Right forelimb (tissue), 1 donor: ENCODE data around the gene LGALS3.
"Not testable (repeated sequence)": the region's sequence is repeated elsewhere in the genome, so short reads cannot be mapped to it uniquely, and the experiment has no call there.

ENCODE experiments used
- DNase-seq: peaks from one replicate; pipeline ENCODE4 v3.0.0-alpha.2; 2018

LGALS3 gene

DNA sequence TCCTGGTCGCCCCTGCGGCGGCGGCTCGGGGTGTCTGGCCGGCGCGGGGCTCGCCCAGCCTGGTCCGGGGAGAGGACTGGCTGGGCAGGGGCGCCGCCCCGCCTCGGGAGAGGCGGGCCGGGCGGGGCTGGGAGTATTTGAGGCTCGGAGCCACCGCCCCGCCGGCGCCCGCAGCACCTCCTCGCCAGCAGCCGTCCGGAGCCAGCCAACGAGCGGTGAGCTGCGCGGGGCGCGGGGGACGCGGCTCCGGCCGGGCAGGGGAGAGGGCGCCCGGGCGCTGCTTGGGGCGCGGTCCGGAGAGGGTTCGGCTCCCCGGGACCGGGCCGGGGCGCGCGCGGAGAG lies at the start of gene LGALS3:
TSS of gene LGALS3 (plus strand) at position 167 of the 342 bp plus-strand sequence. CDS start 8,122 bp downstream, outside the sequence.
- peak; percentile 74 for DNase-seq

DNA sequence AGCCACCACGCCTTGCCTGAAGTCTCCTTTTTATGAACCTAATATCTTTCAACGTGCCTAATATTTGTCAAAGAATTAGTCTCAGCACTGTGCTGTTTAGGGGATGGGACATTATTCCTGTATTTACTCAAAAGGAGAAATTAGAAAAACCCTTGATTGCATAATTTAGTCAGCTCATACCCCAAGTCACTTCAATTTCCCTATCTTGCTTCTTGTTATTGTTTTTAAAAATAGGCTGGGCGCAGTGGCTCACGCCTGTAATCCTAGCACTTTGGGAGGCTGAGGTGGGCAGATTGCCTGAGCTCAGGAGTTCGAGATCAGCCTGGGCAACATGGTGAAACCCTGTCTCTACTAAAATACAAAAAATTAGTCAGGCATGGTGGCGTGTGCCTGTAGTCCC lies 49.1 kb upstream of the LGALS3 start:
- not testable (repeated sequence) for DNase-seq

DNA sequence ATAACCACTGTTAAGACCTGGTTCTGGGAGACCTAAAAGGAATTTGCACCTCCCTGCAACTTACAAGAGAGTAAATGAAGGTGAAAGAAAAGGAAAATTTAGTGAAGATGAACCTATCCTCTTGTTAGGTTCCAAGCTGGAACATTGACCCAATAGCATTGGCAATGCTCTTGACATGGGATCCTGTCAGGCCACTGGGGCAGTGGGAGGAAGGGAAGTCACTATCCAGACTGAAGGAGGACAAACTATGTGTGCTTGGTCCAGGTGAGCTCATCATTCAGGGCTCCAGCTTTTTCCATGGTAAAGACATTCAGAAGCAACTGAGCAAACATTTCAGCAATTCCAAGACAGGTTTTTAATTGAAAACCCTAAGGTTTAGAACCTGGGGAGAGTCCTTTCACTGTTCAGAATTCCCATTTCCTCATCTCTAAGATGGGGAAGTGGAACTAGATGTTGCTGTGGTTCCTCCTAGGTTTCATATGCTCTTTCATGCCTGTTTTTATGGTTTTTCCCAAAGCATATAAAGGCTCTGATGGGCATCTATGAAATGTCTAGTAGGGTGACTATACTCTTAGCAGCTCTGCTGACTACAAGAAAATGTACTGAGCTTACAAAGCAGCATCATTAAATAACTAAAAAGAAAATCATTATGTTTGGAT lies 44.5 kb upstream of the LGALS3 start:
- DNase-seq = no peak

DNA sequence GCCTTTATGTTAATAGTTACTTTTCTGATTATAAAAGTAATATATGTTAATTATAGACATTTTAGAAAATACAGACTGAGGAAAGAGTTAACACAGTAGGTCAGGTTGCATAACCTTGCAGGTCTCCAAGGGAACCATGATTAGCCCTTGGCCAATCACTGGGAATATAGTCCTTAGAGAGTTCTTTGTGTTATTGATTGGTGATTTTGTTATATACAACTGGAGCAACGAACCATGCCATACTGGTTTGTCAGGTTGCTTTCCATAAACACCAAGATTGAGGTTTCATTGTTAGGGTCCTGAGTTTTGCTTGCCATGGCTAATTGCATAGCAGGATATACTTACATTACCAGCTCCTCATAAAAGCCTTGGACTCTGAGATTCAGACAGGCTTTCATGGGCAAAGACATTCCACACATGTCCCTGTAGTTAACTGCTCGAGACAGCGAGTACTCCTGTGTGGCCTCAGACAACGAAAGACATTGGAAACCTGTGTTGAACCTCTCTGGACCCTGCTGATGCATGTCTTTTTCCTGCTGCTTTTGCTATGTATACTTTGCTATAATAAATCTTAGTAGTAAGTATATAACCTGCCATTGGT lies 43.9 kb upstream of the LGALS3 start:
- DNase-seq = no peak

DNA sequence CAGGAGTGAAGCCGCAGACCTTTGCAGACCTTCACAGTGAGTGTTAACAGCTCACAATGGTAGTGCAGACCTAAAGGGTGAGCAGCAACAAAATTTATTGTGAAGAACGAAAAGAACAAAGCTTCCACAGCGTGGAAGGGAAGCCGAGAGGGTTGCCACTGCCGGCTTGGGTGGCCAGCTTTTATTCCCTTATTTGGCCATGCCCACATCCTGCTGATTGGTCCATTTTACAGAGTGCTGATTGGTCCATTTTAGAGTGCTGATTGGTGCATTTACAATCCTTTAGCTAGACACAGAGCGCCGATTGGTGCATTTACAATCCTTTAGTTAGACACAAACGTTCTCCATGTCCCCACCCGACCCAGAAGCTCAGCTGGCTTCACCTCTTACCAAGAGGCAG lies 42.1 kb upstream of the LGALS3 start:
- no peak for DNase-seq

DNA sequence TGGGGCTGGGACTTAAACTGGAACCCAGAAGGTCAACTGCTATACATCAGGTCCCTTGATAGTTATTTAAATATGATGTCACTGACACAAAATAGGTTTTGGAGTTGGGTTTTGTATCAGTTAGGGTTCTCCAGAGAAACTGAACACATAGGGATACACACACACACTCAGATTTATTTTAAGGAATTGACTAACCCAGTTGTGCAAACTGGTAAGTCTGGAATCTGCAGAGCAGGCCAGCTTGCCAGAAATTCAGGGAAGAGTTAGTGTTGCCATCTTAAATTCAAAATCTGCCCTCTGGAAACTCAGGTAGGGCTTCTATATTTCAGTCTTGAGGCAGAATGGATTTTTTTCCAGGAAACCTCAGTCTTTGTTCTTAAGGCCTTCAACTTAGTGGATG lies 40.7 kb upstream of the LGALS3 start:
- DNase-seq = no peak

DNA sequence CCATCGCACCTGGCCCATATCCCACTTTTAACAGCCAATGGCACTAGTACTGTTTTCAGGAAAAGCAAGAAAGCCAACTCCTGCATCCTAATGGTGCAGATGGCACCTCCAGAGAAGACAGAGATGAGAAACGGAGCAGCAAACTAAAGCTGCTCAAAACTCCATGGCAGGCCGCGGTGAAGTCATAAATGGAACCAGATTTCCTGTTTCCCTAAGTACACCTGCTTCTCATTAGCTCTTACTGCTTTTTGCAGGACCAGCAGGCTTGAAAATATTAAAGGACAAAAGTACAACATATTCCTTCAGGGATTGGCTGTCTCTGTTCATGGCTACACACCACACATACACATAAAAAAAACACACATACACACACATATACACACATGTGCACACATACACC lies 36.7 kb upstream of the LGALS3 start:
- no peak for DNase-seq

DNA sequence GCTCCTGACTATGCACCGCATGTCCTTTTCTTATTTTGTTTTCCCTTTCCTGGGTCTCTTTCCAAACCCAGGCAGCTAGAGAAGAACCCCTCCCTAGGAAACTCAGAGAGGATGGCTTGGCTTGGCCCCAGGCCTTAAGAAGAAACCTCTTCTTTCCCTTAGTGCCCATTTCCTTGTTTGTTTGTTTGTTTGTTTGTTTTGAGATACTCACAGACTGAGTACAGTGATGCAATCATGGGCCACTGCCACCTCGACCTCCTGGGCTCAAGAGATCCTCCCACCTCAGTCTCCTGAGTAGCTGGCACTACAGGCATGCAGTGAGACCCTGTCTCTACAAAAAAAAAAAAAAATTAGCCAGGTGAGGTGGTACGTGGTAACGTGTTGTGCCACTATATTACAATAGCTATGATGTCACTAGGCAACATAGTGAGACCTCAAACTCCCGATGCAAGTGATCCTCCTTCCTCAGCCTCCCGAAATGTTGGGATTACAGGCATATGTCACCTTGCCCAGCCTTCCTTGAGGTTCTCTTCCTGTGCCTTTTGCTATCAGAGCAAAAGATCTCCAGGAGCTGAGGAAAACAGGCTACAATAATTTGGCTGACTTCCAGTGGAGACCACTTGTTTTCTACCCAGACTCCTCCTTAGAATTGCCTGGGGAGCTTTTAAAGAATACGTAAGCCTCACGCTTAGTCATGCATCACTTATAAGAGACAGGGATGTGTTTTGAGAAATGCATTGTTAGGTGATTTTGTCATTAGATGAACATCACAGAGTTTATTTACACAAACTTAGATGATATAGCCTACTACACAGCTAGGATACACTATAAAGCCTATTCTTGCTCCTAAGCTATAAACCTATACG lies 34.5 kb upstream of the LGALS3 start:
- DNase-seq = no peak

DNA sequence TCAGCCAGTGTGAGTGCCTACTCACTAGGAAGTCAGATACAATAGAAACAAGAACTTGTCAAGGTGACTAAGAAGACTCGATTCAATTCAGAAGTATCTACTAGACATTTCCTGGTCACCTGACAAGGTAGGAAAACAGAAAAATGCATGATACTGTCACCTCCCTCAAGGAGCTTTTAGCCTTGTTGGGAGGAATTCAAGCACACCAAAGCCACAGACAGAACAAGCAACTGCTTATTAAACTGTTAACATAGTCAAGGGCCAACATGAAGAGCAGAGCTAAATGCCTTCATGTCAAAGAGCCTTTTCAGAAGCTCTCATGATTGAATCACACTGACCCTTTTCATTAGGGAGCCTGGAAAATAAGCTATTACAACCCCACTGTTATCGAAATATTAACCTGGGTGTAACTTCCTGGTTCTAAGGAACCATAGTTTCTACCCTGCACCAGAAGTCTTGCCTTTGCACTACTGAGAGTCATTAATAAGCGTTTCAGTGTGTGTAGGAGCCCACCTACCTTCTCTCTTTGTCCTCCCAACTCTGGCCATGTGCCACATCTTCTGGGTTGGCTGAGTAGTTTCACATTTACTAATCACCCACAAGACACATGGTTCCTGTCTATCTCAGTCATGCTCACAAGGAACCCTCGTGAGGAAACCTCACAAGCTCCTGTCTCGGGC lies 31.0 kb upstream of the LGALS3 start:
- no peak for DNase-seq

DNA sequence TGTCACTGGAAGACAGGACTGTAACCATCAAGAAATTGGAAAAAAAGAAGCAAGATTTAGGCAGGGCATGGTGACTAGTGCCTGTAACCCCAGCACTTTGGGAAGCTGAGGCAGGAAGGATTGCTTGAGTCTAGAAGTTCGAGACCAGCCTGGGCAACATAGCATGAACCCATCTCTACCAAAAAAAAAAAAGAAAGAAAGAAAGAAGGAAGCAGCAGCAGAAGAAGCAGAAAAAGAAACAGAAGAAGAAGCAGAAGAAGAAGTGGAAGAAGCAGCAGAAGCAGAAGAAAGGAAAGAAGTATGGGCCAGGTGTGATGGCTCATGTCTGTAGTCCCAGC lies 30.5 kb upstream of the LGALS3 start:
- DNase-seq = no peak

DNA sequence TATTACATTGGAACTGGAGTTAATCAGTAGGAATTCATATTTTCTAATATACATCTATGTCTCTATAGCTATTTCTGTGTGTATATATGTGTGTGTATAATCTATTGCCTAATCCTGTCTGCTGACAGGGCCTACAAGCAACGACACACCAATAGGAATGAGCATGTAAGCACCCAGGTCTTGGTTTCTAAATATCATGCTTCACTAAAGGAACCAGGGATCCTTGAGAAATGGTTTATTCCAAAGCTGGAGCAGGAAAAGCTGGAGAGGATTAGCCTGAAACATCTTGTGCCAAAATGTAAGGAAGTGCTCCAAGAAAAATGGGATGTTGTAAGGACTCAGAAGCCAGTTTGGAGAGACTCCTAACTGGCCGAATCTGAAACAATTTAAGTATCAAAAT lies 29.3 kb upstream of the LGALS3 start:
- DNase-seq = no peak

DNA sequence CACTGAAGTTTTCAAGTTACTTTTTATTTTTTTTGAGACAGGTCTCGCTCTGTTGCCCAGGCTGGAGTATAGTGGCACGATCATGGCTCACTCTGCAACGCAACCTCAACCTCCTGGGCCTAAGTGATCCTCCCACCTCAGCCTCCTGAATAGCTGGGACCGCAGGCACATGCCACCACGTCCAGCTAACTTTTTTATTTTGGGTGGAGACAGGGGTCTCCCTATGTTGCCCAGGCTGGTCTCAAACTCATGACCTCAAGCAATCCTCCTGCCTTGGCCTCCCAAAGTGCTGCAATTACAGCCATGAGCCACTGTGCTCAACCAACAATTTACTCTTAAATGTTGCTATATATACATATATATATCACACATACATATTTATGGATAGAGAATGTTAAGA lies 27.4 kb upstream of the LGALS3 start:
- no peak for DNase-seq

DNA sequence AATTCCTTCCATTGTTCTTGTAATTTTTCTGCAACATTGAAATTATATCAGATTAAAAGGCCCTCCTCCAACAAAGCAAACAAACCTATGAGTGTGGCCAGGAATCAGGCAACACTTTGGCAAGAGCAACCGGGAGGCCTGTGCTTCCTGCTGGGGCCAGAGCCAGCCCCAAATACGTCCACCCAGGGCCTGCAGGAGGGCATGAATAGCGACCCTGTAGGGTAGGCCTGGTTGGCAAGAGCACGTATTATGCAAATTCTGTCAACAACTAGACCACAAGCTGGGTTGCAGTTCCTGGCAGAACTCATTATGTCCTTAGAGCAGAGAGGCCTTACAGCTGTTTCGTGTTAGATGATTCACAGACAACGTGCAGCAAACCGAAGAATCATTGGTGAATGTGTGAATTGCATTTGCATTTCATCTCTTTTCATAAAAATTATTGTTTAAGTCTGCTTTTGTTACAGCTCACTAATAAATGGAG lies 26.9 kb upstream of the LGALS3 start:
- peak; percentile 76 for DNase-seq

DNA sequence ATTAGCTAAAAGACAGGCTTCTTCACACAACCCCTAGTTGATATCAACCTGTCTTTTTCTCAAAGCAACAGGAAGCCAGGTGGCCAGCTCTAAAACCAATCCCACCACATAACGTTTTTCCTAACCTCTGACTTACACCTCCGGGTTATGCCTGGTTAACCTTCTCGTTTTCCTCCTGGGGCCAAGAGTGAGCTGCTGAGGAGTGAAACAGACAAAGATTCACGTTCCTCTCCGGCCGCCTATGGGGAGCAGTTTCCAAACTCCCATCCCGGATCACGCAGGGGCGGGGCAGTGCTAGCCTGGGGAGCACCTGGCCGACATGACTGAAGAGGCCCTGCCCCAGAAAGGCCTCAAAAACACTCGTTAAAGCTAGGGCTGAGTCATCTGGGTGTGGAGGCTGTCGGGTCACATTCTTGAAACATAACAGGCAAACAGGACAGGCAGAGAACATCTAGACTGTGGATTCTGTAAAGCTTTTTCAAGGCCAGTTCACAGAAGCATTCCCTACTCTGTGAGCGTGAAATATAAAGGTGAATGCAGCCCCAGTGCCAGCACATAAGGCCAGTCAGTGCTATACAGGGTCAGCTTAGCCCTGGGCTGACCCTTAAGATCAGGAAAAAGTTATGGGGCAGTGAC lies 25.9 kb upstream of the LGALS3 start:
- DNase-seq = peak; percentile 72

DNA sequence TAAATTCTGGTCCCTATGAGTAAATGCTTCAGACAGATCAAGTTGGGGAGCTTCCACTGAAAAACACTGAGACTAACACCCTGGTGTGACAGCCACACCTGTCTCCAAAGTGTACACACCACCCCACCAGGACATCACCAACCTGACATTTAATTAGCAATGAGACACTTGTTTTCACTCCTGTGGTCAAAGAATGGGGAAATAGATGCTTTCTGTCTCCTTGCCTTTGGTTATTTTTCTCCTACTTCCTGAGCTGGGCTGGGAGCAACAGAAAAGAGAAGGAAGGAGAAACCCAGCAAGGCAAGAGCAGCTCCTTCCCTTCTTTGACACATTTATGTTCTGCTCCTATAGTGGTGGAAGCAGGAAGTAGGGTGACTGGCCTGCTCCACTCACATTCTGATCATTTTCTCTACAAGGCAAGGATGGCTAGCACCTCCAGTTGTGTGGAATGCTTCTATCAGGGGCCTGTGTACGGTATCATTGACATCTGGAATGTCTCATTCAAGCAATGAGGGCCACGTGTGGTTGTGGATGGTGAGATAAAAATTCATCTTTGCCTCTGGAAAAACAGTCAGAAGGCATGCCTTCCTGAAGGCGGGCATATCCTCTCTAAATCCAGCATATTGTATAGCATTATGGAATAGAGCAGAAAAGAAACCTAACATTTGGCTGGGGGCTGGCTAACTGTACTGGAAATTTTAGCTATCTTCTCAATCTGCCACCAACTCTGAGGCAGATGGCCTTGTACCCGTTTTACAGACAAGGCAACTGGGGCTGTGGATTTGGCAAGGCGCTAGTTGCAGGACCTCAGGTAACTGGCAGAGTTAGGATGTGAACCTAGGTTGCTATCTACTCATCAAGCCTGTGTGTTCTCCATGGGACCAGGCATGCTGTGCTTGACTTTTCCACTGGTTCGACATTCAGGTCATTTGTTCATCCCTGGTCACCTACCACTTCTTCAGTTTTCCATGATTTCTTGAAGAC lies 24.8 kb upstream of the LGALS3 start:
- DNase-seq = no peak

DNA sequence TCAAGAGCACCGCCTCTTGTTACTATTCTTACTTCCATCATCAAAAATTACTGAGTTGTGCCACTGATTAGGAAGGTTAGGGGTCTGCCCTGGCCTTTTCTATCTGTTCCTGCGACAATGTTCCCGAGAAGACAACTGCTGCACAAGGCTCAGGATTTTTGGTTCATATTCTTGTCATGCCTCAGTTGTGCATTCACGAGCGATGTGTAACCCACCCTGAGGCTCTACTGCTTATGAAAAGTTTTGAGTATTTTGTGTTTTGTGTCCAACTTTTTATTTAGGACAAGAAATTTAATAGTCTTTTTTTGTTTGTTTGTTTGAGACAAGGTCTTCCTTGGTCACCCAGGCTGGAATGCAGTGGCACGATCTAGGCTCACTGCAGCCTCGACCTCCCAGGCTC lies 23.1 kb upstream of the LGALS3 start:
- DNase-seq = no peak

DNA sequence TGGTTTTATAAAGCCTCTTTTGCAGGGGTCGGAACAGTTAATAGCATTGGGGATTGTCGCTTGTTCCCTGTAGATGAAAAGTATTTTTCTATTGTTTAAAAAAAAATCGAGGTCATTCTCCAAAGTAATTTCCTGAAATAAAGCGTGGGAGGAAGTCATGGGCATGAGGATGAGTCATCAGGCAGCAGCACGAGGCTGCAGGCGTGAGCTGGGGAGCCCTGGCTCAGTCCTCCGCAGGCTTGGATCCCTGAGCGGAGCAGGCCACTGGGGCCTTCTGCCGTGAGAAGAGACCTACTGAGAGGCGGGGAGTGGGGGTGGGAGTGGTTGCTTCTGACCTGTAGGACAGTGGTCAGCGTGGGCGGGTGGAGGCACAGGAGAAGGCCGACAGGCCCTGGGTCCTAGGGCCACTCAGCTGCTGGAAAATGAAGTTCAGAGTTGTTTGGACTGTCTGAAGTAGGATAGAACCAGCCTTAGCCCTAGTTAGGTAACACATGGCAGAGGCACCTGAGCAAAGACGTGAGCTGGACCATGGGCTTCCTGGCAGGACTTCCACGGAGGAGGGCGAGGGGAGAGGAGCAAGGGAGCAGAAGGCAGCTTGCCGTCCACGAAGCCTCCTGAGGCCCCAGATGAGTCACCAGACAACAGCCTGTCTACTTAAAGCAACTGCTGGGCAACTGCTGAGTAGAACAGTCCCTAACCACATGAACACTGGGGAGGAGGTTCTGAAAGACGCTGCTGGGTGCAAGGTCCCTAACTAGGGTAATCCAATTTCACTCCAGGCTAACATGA lies 21.1 kb upstream of the LGALS3 start:
- peak; percentile 63 for DNase-seq

DNA sequence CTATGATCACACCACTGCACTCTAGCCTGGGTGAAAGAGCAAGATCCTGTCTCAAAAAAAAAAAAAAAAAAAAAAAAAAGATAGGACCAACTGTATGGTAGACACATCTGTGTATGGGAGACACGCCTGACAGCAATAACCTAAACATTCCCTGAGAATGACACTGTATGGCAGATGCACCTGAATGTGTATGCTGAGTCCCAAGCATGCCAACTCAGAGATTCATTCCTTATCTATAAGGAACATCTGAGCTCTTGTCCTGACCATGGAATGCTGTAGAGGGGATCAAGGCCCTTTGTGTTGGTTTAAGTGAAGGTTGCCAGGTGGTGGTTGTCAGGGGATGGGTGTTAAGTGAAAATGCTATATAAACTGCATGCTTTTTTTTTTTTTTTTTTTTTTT lies 19.2 kb upstream of the LGALS3 start:
- no peak for DNase-seq

DNA sequence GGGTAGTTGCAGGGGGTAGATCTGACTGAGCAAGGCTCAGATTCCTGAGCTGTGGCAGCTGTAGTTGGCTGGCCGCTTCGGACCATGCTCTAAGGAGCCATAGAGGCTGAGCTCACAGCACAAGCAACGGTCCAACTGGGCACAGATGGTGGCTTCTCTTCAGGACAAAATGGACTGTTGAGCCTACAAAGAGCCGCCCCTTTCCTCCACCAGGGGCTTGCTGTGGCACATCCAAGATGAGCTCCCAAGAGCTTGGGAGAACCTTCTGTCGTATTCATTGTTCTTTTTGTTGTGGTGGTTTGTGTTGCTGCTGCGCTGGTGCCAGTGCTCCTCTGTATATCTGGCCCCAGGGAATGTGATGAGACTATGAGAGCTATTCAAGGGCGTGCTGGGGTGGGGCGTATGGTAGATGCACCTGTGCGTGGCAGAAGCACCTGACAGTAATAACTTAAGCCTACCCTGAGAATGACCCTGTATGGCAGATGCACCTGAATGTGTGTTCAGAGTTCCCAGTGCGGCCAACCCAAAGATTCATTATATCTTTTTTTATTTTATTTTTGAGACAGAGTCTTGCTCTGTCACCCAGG lies 17.8 kb upstream of the LGALS3 start:
- no peak for DNase-seq

DNA sequence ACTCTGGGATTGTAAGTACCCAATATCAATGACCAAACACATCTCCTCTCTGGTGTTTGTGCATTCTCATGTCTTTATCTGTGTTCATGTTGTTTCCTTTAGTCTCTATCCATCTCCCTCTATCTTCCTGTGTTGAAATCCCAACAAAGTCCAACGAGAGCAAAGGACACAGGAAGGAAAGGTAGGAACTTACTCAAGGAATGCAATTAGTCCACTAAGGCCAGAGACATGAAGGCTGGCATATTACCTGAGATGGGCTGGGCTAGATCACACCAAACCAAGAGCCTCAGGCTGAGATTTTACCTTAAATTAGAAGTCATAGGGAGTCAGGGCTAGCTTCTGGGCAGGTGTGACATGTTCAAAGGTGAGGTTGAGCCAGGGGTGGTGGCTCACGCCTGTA lies 14.3 kb upstream of the LGALS3 start:
- no peak for DNase-seq

DNA sequence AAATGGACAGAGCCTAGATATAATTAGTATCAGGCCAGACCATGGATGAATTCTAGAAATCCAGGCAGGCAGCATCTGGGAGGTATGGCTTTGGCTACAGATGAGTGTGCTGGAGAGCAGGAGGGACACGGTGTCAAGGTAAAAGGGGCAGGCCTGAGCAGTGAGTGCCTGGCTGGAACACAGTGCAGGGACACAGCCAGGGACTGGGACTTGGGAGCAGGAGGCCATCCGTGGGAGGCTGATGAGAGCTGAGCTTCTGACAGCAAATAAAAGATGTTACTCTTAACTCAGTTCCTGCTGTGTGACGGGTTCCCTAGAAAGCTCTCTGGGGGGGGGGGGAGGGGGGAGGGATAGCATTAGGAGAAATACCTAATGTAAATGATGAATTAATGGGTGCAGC lies 13.6 kb upstream of the LGALS3 start:
- DNase-seq = no peak
